HG02840 (cell line): ENCODE results near the gene CIDEA.

Experiments
- ATAC-seq: cut with Tn5 transposase; IDR thresholded peaks from one replicate; pipeline ENCODE4 v1.9.1; 2021; ENCODE audit warnings: mild to moderate bottlenecking, moderate library complexity, moderate number of reproducible peaks; ENCODE audit not compliant: unreplicated experiment, low FRiP score

Gene CIDEA

GRCh38 chr18:12262748-12263147 is 8.6 kb downstream of the CIDEA start:
- no peak for ATAC-seq

GRCh38 chr18:12264864-12265263 is 10.7 kb downstream of the CIDEA start:
- no peak for ATAC-seq

DNA sequence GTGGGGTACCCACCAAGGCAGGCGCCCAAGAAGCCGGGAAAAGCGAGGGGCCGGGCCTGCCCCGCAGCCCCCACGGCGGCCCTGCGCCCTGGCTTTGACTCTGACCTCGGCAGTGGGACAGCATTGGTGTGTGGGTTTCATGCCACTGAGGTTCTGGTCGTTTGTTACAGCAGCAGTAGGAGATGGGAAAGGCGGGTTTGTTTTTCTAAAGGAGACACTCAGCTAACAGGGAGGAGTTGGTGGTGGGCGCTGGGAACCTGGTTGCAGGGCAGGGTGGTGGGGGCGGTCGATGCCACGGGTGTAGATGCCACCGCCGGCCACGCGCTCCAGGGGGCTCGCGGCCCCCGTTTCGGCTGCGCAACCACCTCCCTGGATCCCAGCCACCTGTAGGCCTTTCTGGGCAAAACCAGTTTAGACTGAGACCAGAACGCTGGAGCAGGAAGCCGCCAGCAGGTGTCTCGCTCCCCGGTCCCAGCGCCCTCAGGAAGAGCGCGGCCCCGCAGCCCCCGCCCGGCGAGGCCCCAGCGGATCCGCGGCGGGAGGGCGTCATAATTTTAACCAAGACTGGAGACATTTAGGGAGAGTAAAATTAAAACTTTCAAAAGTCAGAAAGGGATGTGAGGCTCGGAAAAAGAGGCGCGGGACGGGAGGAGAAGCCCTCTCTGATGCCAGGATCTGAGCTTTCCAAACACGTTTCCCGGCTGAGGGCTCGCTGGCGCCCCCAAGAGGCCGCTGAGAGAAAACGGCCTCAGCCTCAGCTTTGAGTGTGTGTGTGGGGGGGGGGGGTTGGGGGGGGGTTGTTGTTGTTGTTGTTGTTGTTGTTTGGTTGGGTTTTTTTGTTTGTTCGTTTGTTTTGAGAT is 17.4 kb downstream of the CIDEA start:
- ATAC-seq: peak; percentile 71

DNA sequence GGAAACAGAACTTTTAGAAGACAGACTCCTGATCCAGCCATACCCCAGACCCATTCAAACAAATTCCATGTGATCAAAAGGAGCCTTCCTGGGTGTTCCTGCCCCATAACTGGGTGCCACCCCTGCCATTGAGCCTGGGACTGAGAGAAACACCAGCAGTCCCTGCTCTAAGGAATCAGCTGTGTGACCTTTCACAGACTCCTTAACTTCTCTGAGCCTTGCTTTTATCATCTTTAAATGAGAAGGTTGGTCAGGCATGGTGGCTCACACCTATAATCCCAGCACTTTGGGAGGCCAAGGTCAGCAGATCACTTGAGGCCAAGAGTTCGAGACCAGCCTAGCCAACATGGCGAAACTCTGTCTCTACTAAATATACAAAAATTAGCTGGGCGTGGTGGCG is 20.6 kb downstream of the CIDEA start:
- ATAC-seq: no peak

DNA sequence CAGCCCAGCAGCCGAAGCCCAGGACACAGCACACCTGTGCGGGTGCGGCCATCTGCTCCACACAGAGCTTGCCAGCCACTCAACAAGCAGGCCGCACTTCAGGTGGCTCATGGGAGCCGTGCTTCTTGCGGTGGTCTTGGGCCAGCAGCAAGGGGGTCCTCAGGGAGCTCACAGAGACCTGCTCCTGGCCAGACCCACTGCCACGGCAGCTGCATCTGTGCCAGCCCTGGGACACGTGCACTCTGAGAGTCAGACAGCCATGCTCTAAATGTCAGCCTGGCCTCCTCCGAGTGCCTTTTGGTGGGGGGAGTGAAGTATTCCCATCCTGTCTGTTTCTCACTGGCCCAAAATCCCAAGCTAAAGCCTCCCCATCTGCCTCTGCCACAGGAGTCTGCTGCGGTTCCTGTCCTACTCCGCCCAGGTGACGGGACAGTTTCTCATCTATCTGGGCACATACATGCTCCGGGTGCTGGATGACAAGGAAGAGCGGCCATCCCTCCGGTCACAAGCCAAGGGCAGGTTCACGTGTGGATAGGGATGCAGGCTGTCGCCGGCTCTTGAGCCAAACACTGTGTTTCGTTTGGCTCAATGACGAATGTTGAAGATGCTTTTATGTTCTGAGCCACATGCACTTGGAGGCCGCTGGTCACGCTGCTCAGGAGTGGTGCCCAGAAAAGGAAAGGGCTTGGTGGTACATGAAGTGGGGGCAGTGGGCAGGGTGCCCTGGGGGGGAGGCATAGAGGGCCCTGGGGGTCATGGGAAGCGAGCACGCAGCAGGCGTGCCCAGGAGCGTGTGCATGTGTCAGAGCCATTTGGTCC is 22.8 kb downstream of the CIDEA start:
- no peak for ATAC-seq

DNA sequence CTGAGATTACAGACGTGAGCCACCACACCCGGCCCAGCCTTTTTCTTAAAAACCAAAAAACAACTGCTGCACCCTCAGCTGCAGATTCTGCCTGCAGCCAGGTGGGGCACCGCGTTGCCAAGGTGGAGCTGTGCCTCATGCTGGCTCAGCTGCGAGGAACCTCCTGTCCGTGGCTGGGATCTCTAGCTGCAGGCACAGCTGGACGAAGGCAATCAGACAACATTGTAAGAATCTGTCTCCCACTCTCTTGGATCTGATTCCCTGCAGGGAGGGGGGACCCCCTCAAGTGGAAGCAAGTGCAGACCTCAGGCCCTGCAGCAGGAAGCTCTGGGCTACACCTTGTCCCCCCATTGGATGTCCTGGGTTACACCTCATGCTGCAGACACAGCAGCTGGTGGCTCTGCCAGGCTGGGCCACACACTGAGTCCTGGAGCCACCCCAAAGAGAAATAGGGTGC is 24.1 kb downstream of the CIDEA start:
- no peak for ATAC-seq

DNA sequence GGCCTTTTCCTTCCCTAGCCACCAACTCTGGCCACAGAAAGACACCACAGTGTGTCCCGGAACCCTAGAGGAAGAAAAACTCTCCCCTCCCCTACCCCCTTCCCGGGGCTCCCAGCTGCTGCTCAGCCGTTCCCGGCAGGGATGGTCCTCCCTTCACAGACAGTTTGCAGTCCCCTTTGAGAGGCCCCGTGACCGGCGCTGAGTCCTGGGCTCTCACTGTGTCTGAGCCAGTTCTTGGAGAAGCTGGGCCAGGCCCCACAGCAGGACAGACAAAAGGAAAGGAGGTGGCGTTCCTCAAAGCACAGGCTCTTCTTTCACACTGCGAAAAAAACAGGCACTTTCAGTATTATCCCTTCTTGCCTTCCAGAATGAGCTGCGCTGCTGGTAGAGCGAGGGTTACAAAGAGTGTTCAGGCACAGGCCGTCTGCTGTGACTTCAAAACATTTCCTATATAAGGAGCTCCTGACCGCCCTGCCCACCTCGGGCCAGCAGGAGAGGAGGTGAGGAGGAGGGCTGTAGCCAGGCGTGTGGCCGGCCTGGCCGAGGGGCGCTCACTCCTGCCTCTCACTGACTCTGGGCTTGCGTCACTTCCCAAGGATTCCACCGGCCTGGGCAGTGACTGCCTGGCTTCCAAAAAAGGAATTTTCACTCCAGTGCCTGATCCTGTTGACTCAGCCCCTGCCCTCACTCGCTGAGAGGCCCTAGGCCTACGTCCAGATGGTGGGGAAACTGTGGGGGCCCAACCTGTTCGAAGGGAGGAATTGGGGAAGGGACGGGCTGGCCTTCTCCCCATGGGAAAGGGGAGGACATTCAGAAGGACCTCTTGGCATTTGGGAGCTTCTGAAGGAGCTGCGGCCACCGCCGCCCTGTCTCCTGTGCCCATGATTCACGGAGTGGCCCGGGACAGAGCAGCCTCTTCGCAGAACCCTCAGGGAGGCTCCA is 24.9 kb downstream of the CIDEA start:
- no peak for ATAC-seq

DNA sequence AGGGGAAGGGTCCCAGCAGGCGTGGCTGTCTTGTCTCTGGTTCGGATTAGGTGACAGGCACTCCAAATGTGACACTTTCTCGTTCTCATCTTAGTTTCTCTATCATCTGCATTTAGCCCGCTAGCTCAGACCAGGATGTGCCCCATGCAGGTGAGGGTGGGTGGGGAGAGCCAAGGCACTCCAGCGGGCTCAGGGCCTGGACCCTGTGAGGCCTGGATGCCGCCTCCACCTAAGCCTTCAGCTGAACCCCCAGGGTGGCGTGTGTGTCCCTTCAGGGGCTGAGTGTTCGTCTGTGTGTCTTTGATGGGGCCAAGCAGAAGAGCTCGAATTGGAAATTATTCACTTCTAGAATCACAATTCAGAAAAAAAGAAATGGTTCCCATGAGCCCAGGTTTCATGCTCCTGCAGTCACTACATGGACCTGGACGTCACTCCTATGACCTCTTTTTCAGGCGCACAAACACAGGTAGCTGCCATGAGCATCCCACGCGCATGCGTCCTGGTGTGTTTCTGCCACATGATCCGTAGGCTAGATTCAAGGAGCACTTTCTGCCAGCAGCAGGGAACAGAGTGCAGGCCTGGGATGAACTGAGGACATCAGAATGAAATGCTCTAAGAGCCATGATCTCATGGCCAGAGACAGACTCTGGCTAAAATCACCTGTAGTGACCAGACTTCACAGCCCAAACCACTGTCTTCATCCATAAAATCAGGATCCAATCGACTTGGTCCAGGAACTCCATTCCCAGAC is 25.8 kb downstream of the CIDEA start:
- no peak for ATAC-seq

- no peak for ATAC-seq
These were observed 27.7 kb downstream of the CIDEA start for GRCh38 chr18:12281861-12282260.

GRCh38 chr18:12282442-12283039 is 28.4 kb downstream of the CIDEA start:
- ATAC-seq: no peak

GRCh38 chr18:12283256-12283655 is 29.1 kb downstream of the CIDEA start:
- no peak for ATAC-seq

- no peak for ATAC-seq
These were observed 29.5 kb downstream of the CIDEA start for GRCh38 chr18:12283666-12284065.

- no peak for ATAC-seq
These were observed 33.0 kb downstream of the CIDEA start for GRCh38 chr18:12287131-12287681.

- no peak for ATAC-seq
These were observed 33.7 kb downstream of the CIDEA start for GRCh38 chr18:12287684-12288402.

DNA sequence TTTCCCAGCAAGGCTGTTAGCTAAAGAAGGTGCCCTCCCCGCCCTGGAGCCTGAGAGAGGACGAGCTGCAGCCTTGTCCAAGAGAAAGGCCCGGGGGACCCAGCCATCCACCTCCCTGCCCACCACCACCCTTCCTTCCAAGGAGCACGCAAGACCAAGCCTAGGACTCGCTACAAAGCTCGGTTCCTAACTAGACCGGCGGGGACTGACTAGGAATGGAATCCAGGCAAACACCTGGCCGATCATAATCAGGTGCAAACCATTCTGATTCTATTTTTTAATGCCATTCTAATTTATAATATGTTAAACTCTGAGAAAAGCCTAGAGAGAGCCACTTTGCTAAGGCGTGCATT is 34.2 kb downstream of the CIDEA start:
- ATAC-seq: no peak

DNA sequence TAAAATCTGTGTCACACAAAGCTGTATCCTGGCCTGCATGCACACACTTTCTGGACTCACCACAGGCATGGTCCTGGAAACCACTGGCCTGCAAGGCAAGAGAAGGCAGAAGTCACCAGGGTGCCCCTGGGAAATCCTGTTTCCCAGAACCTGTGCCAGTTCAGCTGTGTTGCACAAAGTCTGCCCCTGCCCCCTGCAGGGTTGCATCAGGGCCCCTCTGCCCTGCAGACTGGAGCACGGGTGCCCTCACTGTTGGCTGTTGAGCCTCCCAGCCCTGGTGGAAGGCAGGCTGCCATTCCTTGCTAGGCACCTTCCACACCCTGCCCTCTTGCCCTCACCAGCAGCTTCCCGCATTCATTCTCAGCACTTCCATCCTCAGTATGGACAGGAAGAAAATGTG is 35.9 kb downstream of the CIDEA start:
- no peak for ATAC-seq

- ATAC-seq: no peak
These were observed 37.0 kb downstream of the CIDEA start for GRCh38 chr18:12291161-12291560.

DNA sequence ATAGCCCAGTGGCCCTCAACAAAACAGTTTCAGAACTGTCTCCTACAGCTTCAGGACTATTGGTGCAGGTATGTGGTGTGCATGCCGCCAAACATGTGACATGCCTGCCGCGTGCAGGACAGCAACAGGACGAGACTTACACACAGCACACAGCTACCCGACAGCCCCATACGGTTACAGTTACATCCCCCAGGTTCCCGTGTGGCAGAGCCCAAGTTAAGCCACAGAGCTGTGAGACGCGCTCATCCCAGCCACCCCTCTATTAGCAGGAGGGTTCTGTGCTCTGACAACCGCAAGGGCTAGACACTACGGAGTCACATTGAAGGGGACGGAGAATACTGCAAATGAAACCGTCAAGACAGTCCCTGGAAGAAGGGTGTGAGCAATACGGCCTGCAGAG is 37.5 kb downstream of the CIDEA start:
- ATAC-seq: no peak

DNA sequence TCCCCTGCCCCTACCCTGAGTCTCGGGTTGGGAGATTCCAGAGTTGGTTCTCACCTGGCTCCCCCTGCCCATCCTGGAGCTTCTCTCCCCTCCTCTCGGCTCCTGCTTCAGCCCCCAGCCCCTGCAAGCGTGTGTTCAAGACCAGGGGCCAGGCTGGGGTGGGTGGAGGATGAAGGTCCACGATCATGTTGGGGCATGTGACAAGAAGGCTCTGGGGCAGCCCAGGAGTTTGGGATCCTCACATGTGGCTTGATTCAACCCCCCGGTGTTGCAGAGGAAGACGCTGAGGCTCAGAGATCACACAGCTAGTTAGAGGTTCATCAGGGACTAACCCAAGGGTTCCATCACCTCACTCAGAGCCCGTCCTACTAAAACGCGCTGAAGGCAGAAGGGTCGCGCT is 39.7 kb downstream of the CIDEA start:
- ATAC-seq: no peak
